SJSA1 (cell line): ENCODE measurements around the gene RTP3. TPM values are rescaled to one million over a fixed set of nuclear protein-coding genes. Genes with fewer than 3 reads are reported as not detected.

ENCODE experiments used
- DNase-seq, 2 experiments: peaks; one replicate each; pipeline ENCODE4 v3.0.0-alpha.2; 2015 to 2020; ENCODE audit warnings: low spot score in 2 of 2, low read depth in 1 of 2
- H3K27ac ChIP-seq: fragments of 250-450 bp; sonication (Bioruptor Pico); 2 replicates; pipeline ENCODE4 v1.5.1; 2020; ENCODE audit warnings: mild to moderate bottlenecking, moderate library complexity
- H3K27me3 ChIP-seq: fragments of 250-450 bp; sonication (Bioruptor Pico); replicated peaks from 2 replicates; pipeline ENCODE4 v1.5.1; 2020; ENCODE audit warnings: mild to moderate bottlenecking, moderate library complexity
- H3K36me3 ChIP-seq: fragments of 250-450 bp; sonication (Bioruptor Pico); 2 replicates; pipeline ENCODE4 v1.5.1; 2020; ENCODE audit warnings: mild to moderate bottlenecking
- H3K4me1 ChIP-seq: fragments of 250-450 bp; sonication (Bioruptor Pico); replicated peaks from 2 replicates; pipeline ENCODE4 v1.6.1; 2021; ENCODE audit warnings: mild to moderate bottlenecking
- H3K4me3 ChIP-seq: fragments of 250-450 bp; sonication (Bioruptor Pico); 2 replicates; pipeline ENCODE4 v1.5.1; 2020; ENCODE audit warnings: mild to moderate bottlenecking
- H3K9me3 ChIP-seq: fragments of 250-450 bp; sonication (Bioruptor Pico); replicated peaks from 2 replicates; pipeline ENCODE4 v1.5.1; 2020; ENCODE audit warnings: mild to moderate bottlenecking
- total RNA-seq: library from RNA; depleted of rRNA; stranded (reverse); fragments of >200 nt; shearing (Covaris generic); gene quantifications from 2 replicates; pipeline ENCODE4 v1.2.3, GENCODE V29; 2014; rRNA removed

The RTP3 gene
- not detected in 2 replicates for total RNA-seq

- no peak for DNase-seq
- Histone ChIP-seq H3K4me3 (no peak within 1 kb of the TSS), H3K4me1 (peaks cover 33% of the 10 kb centered on the region), H3K36me3 (no peaks in the 10 kb centered on the region), H3K9me3 (no peaks in the 10 kb centered on the region), H3K27me3 (no peaks in the 10 kb centered on the region), H3K27ac (peak within 1 kb of the TSS; percentile 88; the same call in 1 of the 2 replicates)
Measured at GRCh38 chr3:46497556-46498265, at the start of gene RTP3. Gene RTP3, plus strand, starts transcription at chr3:46497976. Its CDS starts 87 bp downstream, at chr3:46498063.

- H3K36me3 ChIP-seq = no peaks in the 10 kb centered on the region
- no peaks in the 10 kb centered on the region for H3K27me3 ChIP-seq
- H3K4me1 ChIP-seq = no peaks in the 10 kb centered on the region
- H3K4me3 ChIP-seq = no peak overlapping the region
- no peaks in the 10 kb centered on the region for H3K9me3 ChIP-seq
- no peak overlapping the region for H3K27ac ChIP-seq
- DNase-seq = no peak
Measured at GRCh38 chr3:46448721-46449120, 49.1 kb upstream of the RTP3 start.

GRCh38 chr3:46449755-46450552 lies 47.8 kb upstream of the RTP3 start:
- no peaks in the 10 kb centered on the region for H3K36me3 ChIP-seq
- DNase-seq = no peak
- no peaks in the 10 kb centered on the region for H3K4me1 ChIP-seq
- no peaks in the 10 kb centered on the region for H3K27me3 ChIP-seq
- H3K4me3 ChIP-seq = no peak overlapping the region
- no peak overlapping the region for H3K27ac ChIP-seq
- no peaks in the 10 kb centered on the region for H3K9me3 ChIP-seq

GRCh38 chr3:46453526-46454208 lies 44.1 kb upstream of the RTP3 start:
- H3K27me3 ChIP-seq = no peaks in the 10 kb centered on the region
- no peak for DNase-seq
- H3K36me3 ChIP-seq = no peaks in the 10 kb centered on the region
- no peaks in the 10 kb centered on the region for H3K9me3 ChIP-seq
- H3K4me3 ChIP-seq = no peak overlapping the region
- H3K4me1 ChIP-seq = no peaks in the 10 kb centered on the region
- no peak overlapping the region for H3K27ac ChIP-seq

GRCh38 chr3:46454209-46454595 lies 43.6 kb upstream of the RTP3 start:
- Histone ChIP-seq H3K9me3 (no peaks in the 10 kb centered on the region), H3K4me3 (no peak overlapping the region), H3K36me3 (no peaks in the 10 kb centered on the region), H3K4me1 (no peaks in the 10 kb centered on the region), H3K27ac (no peak overlapping the region), H3K27me3 (no peaks in the 10 kb centered on the region)
- no peak for DNase-seq

- H3K27ac ChIP-seq = no peak overlapping the region
- no peaks in the 10 kb centered on the region for H3K27me3 ChIP-seq
- H3K4me3 ChIP-seq = no peak overlapping the region
- H3K4me1 ChIP-seq = no peaks in the 10 kb centered on the region
- no peaks in the 10 kb centered on the region for H3K9me3 ChIP-seq
- no peak for DNase-seq
- no peaks in the 10 kb centered on the region for H3K36me3 ChIP-seq
Measured at GRCh38 chr3:46454606-46455005, 43.2 kb upstream of the RTP3 start.

GRCh38 chr3:46455231-46456115 lies 42.3 kb upstream of the RTP3 start:
- H3K36me3 ChIP-seq = no peaks in the 10 kb centered on the region
- H3K27ac ChIP-seq = no peak overlapping the region
- no peaks in the 10 kb centered on the region for H3K27me3 ChIP-seq
- H3K4me3 ChIP-seq = no peak overlapping the region
- no peaks in the 10 kb centered on the region for H3K9me3 ChIP-seq
- no peak for DNase-seq
- H3K4me1 ChIP-seq = no peaks in the 10 kb centered on the region

GRCh38 chr3:46456118-46456517 lies 41.7 kb upstream of the RTP3 start:
- H3K4me3 ChIP-seq = no peak overlapping the region
- no peaks in the 10 kb centered on the region for H3K36me3 ChIP-seq
- H3K4me1 ChIP-seq = no peaks in the 10 kb centered on the region
- H3K27ac ChIP-seq = no peak overlapping the region
- H3K27me3 ChIP-seq = no peaks in the 10 kb centered on the region
- no peaks in the 10 kb centered on the region for H3K9me3 ChIP-seq
- DNase-seq = no peak

GRCh38 chr3:46460051-46460450 lies 37.7 kb upstream of the RTP3 start:
- H3K9me3 ChIP-seq = no peaks in the 10 kb centered on the region
- DNase-seq = no peak
- no peaks in the 10 kb centered on the region for H3K27me3 ChIP-seq
- no peak overlapping the region for H3K27ac ChIP-seq
- H3K4me1 ChIP-seq = peaks cover 18% of the 10 kb centered on the region
- H3K36me3 ChIP-seq = no peaks in the 10 kb centered on the region
- no peak overlapping the region for H3K4me3 ChIP-seq

GRCh38 chr3:46462111-46462510 lies 35.7 kb upstream of the RTP3 start:
- H3K27ac ChIP-seq = peak overlapping the region; percentile 12
- H3K9me3 ChIP-seq = no peaks in the 10 kb centered on the region
- peak in 1 of 2 experiments; percentile 72 for DNase-seq
- peaks cover 18% of the 10 kb centered on the region for H3K4me1 ChIP-seq
- no peaks in the 10 kb centered on the region for H3K27me3 ChIP-seq
- no peak overlapping the region for H3K4me3 ChIP-seq
- H3K36me3 ChIP-seq = no peaks in the 10 kb centered on the region

GRCh38 chr3:46462511-46462910 lies 35.3 kb upstream of the RTP3 start:
- no peaks in the 10 kb centered on the region for H3K36me3 ChIP-seq
- peak overlapping the region; percentile 12 for H3K27ac ChIP-seq
- H3K4me1 ChIP-seq = peaks cover 18% of the 10 kb centered on the region
- H3K4me3 ChIP-seq = no peak overlapping the region
- DNase-seq = peak; percentile 51 to 68
- H3K9me3 ChIP-seq = no peaks in the 10 kb centered on the region
- no peaks in the 10 kb centered on the region for H3K27me3 ChIP-seq

- peak in 1 of 2 experiments; percentile 4 for DNase-seq
- Histone ChIP-seq H3K4me3 (no peak overlapping the region), H3K4me1 (peaks cover 18% of the 10 kb centered on the region), H3K36me3 (no peaks in the 10 kb centered on the region), H3K9me3 (no peaks in the 10 kb centered on the region), H3K27me3 (no peaks in the 10 kb centered on the region), H3K27ac (peak overlapping the region; percentile 12)
Measured at GRCh38 chr3:46463120-46463867, 34.5 kb upstream of the RTP3 start.

- DNase-seq = no peak
- no peaks in the 10 kb centered on the region for H3K9me3 ChIP-seq
- H3K27ac ChIP-seq = no peak overlapping the region
- no peak overlapping the region for H3K4me3 ChIP-seq
- H3K4me1 ChIP-seq = peaks cover 18% of the 10 kb centered on the region
- H3K36me3 ChIP-seq = no peaks in the 10 kb centered on the region
- H3K27me3 ChIP-seq = no peaks in the 10 kb centered on the region
Measured at GRCh38 chr3:46463868-46464241, 33.9 kb upstream of the RTP3 start.
